CD14-positive monocyte (primary cell): ENCODE data around the gene GDF11. TPM values are rescaled to one million over a fixed set of nuclear protein-coding genes. Genes with fewer than 3 reads are reported as not detected.

Experiments
- DNase-seq, 3 donors: peaks; one replicate each; pipeline ENCODE4 v3.0.0-alpha.2; 2011 to 2022
- H2AFZ ChIP-seq: 2 replicates; pipeline ENCODE4 v1.6.0; 2012; ENCODE audit warnings: mild to moderate bottlenecking, low read depth, low read length, inconsistent platforms; ENCODE audit not compliant: insufficient read depth, poor library complexity, severe bottlenecking
- H3K27ac ChIP-seq, 2 donors: 1 replicate in 1 of 2; 2 replicates in 1 of 2; pipeline ENCODE4 v1.5.1; 2012 to 2013; ENCODE audit warnings: low read length in 2 of 2, control low read depth in 1 of 2, inconsistent platforms in 1 of 2, low read depth in 1 of 2, mild to moderate bottlenecking in 1 of 2
- H3K27me3 ChIP-seq, 2 donors: one replicate each; pipeline versions ENCODE4 v1.6.0 to v1.6.1; 2011 to 2013; ENCODE audit warnings: low read length in 2 of 2; ENCODE audit not compliant: control insufficient read depth in 2 of 2, insufficient read depth in 2 of 2
- H3K36me3 ChIP-seq, 2 donors: replicated peaks in 1 of 2; 1 replicate in 1 of 2; 2 replicates in 1 of 2; pipeline versions ENCODE4 v1.5.1 to v1.6.1; 2012 to 2013; ENCODE audit warnings: low read length in 2 of 2, control low read depth in 1 of 2, inconsistent platforms in 1 of 2, mild to moderate bottlenecking in 1 of 2; ENCODE audit not compliant: insufficient read depth in 2 of 2, control insufficient read depth in 1 of 2
- H3K4me1 ChIP-seq, 2 donors: 1 replicate in 1 of 2; 2 replicates in 1 of 2; pipeline versions ENCODE4 v1.5.1 to v1.6.1; 2012 to 2013; ENCODE audit warnings: low read length in 2 of 2, control low read depth in 1 of 2, inconsistent platforms in 1 of 2, mild to moderate bottlenecking in 1 of 2, moderate library complexity in 1 of 2; ENCODE audit not compliant: insufficient read depth in 2 of 2, control insufficient read depth in 1 of 2
- H3K4me2 ChIP-seq: replicated peaks from 2 replicates; pipeline ENCODE3; 2012; ENCODE audit warnings: low read length, moderate library complexity, mild to moderate bottlenecking; ENCODE audit not compliant: poor library complexity, severe bottlenecking; ENCODE audit errors: extremely low read depth
- H3K4me3 ChIP-seq, 3 experiments: fragments of 200-600 bp in 1 of 3; sonication (generic) in 1 of 3; replicated peaks in 1 of 3; 1 replicate in 2 of 3; 2 replicates in 1 of 3; pipeline ENCODE4 v1.5.1; 2011 to 2013; ENCODE audit warnings: low read length in 3 of 3, mild to moderate bottlenecking in 3 of 3, control low read depth in 2 of 3, low read depth in 2 of 3, inconsistent platforms in 1 of 3, moderate library complexity in 1 of 3
- H3K79me2 ChIP-seq: 2 replicates; pipeline ENCODE4 v1.6.0; 2012; ENCODE audit warnings: mild to moderate bottlenecking, control low read depth, inconsistent platforms, low read length, moderate library complexity; ENCODE audit not compliant: insufficient read depth
- H3K9ac ChIP-seq: 2 replicates; pipeline ENCODE4 v1.6.0; 2017; ENCODE audit warnings: low read length, mild to moderate bottlenecking; ENCODE audit not compliant: insufficient read depth, poor library complexity, severe bottlenecking
- H3K9me3 ChIP-seq, 2 donors: replicated peaks in 1 of 2; 1 replicate in 1 of 2; 2 replicates in 1 of 2; pipeline versions ENCODE4 v1.5.1 to v1.6.1; 2012 to 2013; ENCODE audit warnings: low read length in 2 of 2, control low read depth in 1 of 2; ENCODE audit not compliant: control insufficient read depth in 1 of 2, insufficient read depth in 1 of 2
- H4K20me1 ChIP-seq: 2 replicates; pipeline ENCODE4 v1.6.0; 2012; ENCODE audit warnings: mild to moderate bottlenecking, low read length, control low read depth, moderate library complexity; ENCODE audit not compliant: insufficient read depth
- H3K27ac Mint-ChIP-seq, 7 donors: one replicate each; pipeline ENCODE4 v1.8.0; 2020; ENCODE audit warnings: mild to moderate bottlenecking in 7 of 7, mixed read lengths in 7 of 7, moderate library complexity in 6 of 7, inconsistent platforms in 2 of 7
- H3K27me3 Mint-ChIP-seq, 3 donors: one replicate each; pipeline ENCODE4 v1.8.0; 2021 to 2022; ENCODE audit warnings: low read depth in 3 of 3, mild to moderate bottlenecking in 3 of 3, mixed read lengths in 3 of 3, moderate library complexity in 3 of 3, inconsistent platforms in 1 of 3
- H3K36me3 Mint-ChIP-seq, 2 donors: one replicate each; pipeline ENCODE4 v1.8.0; 2020; ENCODE audit warnings: mixed read lengths in 2 of 2, inconsistent platforms in 1 of 2, mild to moderate bottlenecking in 1 of 2
- H3K4me1 Mint-ChIP-seq: one replicate; pipeline ENCODE4 v1.8.0; 2020; ENCODE audit warnings: mild to moderate bottlenecking, mixed read lengths
- H3K4me3 Mint-ChIP-seq, 2 donors: one replicate each; pipeline ENCODE4 v1.8.0; 2020; ENCODE audit warnings: mild to moderate bottlenecking in 2 of 2, mixed read lengths in 2 of 2, moderate library complexity in 1 of 2
- H3K9me3 Mint-ChIP-seq, 7 donors: one replicate each; pipeline ENCODE4 v1.8.0; 2020 to 2022; ENCODE audit warnings: mixed read lengths in 7 of 7, mild to moderate bottlenecking in 6 of 7, moderate library complexity in 6 of 7, inconsistent platforms in 2 of 7
- WGBS: methylation state at CpG from one replicate; pipeline ENCODE4 v1.1.5; 2013; ENCODE audit warnings: missing lambda C conversion rate; ENCODE audit not compliant: insufficient coverage; 5-methylcytosine and 5-hydroxymethylcytosine counted together
- intact Hi-C, 2 donors: fragments of 100-400 bp; cut with micrococcal nuclease; formaldehyde crosslinking; loops; one replicate each; pipeline versions ENCODE4 v1.15.0 to v1.15.1; 2023
- polyA plus RNA-seq, 3 donors: library from polyadenylated mRNA; depleted of rRNA in 1 of 3; unstranded in 2 of 3; stranded (reverse) in 1 of 3; fragments of 300-500 nt in 2 of 3; fragments of >200 nt in 1 of 3; fragmentation: Illumina TruSeq in 2 of 3; gene quantifications; 1 replicate in 2 of 3; 2 replicates in 1 of 3; pipeline ENCODE4 v1.2.3, GENCODE V29; 2012 to 2021
- TF ChIP-seq, protein P1 (sequence below): fragments of 200-600 bp; IDR thresholded peaks from one replicate; pipeline ENCODE4 v1.8.0; 2022; ENCODE audit warnings: antibody characterized with exemption, mild to moderate bottlenecking

GDF11 gene
- polyA plus RNA-seq, 3 donors = 0.08 to 0.09 (median 0.09) TPM

DNA sequence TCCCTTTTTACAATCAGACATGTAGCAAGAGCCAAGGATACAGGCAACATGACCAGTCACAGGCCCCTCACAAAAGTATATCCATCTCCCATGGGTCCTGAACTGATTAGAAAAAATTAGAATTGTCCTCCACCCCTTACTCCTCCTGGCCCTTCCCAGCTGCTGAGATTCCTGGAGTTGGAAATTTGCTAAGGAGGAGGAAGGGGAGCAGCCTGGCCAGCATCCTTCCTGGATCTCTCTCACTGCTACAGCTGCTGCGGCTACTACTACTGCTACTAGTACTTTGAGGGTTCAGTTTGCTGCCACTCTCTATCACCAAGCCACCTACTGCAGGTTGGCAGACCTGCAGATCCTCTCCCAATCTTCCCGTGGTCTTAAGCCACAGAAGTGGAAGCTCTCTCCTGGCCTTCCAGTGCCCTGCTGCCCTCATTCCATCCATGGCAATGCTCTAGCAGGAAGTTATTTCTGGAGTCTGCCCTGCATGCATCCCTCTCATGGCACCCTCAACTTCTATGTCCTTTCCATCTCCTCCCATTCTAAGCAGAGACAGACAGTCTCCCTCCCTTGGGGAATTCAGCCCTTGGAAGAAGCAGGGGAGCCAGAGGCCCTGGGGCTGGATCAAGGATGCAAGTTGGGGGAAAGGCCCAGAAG lies 36.2 kb upstream of the GDF11 start:
- peaks cover 43 to 69% (median 56%) of the 10 kb centered on the region in 3 donors for H3K27me3 Mint-ChIP-seq
- Histone ChIP-seq H3K4me2 (peak overlapping the region; percentile 76), H3K4me1 (peaks cover 26 to 30% of the 10 kb centered on the region in 2 donors), H3K9me3 (no peaks in the 10 kb centered on the region), H4K20me1 (no peaks in the 10 kb centered on the region), H3K27ac (no peak overlapping the region), H3K36me3 (no peaks in the 10 kb centered on the region), H3K4me3 (no peak overlapping the region), H3K27me3 (peaks cover 18 to 46% of the 10 kb centered on the region in 2 donors), H3K79me2 (no peaks in the 10 kb centered on the region), H3K9ac (no peak overlapping the region), H2AFZ (no peak overlapping the region)
- H3K9me3 Mint-ChIP-seq = peaks cover 0 to 11% (median 2%) of the 10 kb centered on the region in 7 donors
- intact Hi-C loops = loop anchor here in 1 of 2 donors (5.0 kb wide), 1 partner anchor 44 kb away; no protein-coding TSS in a partner anchor
- WGBS = 100% methylated on average over 2 of the region's 2 CpGs
- H3K36me3 Mint-ChIP-seq = peaks cover 3 to 5% of the 10 kb centered on the region in 2 donors
- DNase-seq = no peak
- peak overlapping the region; percentile 79 to 84 for H3K4me3 Mint-ChIP-seq
- TF ChIP-seq, protein P1, sequence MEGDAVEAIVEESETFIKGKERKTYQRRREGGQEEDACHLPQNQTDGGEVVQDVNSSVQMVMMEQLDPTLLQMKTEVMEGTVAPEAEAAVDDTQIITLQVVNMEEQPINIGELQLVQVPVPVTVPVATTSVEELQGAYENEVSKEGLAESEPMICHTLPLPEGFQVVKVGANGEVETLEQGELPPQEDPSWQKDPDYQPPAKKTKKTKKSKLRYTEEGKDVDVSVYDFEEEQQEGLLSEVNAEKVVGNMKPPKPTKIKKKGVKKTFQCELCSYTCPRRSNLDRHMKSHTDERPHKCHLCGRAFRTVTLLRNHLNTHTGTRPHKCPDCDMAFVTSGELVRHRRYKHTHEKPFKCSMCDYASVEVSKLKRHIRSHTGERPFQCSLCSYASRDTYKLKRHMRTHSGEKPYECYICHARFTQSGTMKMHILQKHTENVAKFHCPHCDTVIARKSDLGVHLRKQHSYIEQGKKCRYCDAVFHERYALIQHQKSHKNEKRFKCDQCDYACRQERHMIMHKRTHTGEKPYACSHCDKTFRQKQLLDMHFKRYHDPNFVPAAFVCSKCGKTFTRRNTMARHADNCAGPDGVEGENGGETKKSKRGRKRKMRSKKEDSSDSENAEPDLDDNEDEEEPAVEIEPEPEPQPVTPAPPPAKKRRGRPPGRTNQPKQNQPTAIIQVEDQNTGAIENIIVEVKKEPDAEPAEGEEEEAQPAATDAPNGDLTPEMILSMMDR = no peak
- peaks cover 36% of the 10 kb centered on the region for H3K4me1 Mint-ChIP-seq
- peak overlapping the region in 1 of 7 donors; percentile 52 for H3K27ac Mint-ChIP-seq

DNA sequence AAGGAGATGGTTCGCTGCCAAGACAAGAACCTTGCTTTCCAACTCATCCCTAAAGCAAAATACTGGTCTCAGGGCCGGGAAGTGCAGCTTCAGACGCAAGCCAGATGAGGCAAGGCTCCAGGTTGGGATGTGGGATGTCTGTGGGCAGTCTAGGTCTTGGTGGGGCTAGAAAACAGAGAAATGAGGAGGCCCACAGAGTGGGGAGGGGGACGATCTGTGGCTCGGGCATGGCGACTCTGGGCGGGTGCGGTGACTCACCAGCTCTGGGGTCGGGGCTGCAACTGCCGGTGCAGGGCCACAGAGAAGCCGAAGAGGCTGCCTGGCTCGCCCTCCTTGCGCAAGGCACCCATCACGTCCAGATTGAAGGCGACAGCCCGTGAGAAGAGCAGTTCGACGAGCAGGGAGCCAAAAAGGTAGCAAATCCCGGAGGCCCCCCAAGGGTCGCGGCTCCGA lies 35.7 kb upstream of the GDF11 start:
- H3K36me3 ChIP-seq = no peaks in the 10 kb centered on the region
- H3K9me3 ChIP-seq = no peaks in the 10 kb centered on the region
- peaks cover 18 to 51% of the 10 kb centered on the region in 2 donors for H3K27me3 ChIP-seq
- peak; percentile 47 to 71 (median 64) for DNase-seq
- intact Hi-C loops = loop anchor here in 1 of 2 donors (5.0 kb wide), 1 partner anchor 45 kb away; no protein-coding TSS in a partner anchor
- no peaks in the 10 kb centered on the region for H3K79me2 ChIP-seq
- H3K9me3 Mint-ChIP-seq = peaks cover 0 to 11% (median 2%) of the 10 kb centered on the region in 7 donors
- H3K27ac Mint-ChIP-seq = peak overlapping the region in 1 of 7 donors; percentile 73
- H3K4me2 ChIP-seq = peak overlapping the region; percentile 76
- TF ChIP-seq, protein P1 = no peak
- peak overlapping the region; percentile 44 for H2AFZ ChIP-seq
- peaks cover 3 to 5% of the 10 kb centered on the region in 2 donors for H3K36me3 Mint-ChIP-seq
- H3K4me3 ChIP-seq = peak overlapping the region in 1 of 3 experiments; percentile 68
- peaks cover 45 to 72% (median 61%) of the 10 kb centered on the region in 3 donors for H3K27me3 Mint-ChIP-seq
- no peaks in the 10 kb centered on the region for H4K20me1 ChIP-seq
- H3K4me3 Mint-ChIP-seq = peak overlapping the region; percentile 79 to 84
- peaks cover 36% of the 10 kb centered on the region for H3K4me1 Mint-ChIP-seq
- WGBS = 1% methylated on average over 15 of the region's 22 CpGs
- no peak overlapping the region for H3K9ac ChIP-seq
- H3K27ac ChIP-seq = no peak overlapping the region
- peaks cover 26 to 30% of the 10 kb centered on the region in 2 donors for H3K4me1 ChIP-seq
